Stimulated activated CD8-positive, alpha-beta memory T cell treated with anti-CD3 and anti-CD28 coated beads, Interleukin-7, amount 100 ng/mL, for 24 hours (primary cell): ENCODE results near the gene COA8.
"Not testable (repeated sequence)": the region's sequence is repeated elsewhere in the genome, so short reads cannot be mapped to it uniquely, and the experiment has no call there.

ENCODE experiments used
- DNase-seq: peaks from one replicate; pipeline ENCODE4 v3.0.0-alpha.2; 2020; ENCODE audit warnings: low read depth

The COA8 gene

DNA sequence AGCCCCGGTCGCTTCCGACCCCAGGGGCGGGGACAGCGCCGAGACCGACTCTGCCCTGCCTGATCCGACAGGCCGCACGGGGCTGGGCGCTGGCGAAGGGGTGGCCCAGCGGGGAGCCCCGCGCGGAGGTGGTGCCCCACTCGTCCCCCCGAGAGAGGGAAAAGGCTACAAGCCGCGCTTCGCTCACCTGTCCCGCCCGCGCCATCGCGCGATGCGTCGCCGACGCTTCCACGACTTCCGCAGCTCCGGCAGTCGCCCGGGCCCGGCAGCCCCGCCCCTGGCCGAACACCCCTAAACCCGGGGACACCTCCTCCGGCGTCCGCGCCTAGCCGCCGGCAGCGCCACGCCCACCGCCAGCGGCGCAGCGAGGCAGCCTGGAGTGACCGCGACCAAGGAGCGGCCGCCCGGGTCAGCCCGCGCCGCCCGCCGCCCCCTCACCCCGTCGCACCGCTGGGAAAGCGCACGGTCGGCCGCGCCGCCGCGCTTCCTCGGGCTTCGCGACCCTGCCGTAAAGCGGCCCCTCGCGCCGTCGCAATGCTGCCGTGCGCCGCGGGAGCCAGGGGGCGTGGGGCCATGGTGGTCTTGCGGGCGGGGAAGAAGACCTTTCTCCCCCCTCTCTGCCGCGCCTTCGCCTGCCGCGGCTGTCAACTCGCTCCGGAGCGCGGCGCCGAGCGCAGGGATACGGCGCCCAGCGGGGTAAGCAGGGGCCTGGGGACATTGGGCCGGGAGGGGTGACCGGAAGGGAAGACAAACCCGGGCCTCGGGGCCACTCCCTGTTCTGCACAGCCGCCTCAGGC lies at the start of gene COA8, which contains the start of gene BAG5:
COA8 (plus strand) TSS at position 532 of the 797 bp plus-strand sequence; CDS start at position 574, 42 bp downstream.
BAG5 (minus strand) TSS at position 229 of the 797 bp plus-strand sequence. CDS start 1,493 bp downstream, outside the sequence.
- peak; percentile 77 for DNase-seq

GRCh38 chr14:103514596-103515421 lies 48.0 kb upstream of the COA8 start:
- DNase-seq = no peak

- no peak for DNase-seq
These were observed 46.2 kb upstream of the COA8 start for GRCh38 chr14:103516426-103517173.

DNA sequence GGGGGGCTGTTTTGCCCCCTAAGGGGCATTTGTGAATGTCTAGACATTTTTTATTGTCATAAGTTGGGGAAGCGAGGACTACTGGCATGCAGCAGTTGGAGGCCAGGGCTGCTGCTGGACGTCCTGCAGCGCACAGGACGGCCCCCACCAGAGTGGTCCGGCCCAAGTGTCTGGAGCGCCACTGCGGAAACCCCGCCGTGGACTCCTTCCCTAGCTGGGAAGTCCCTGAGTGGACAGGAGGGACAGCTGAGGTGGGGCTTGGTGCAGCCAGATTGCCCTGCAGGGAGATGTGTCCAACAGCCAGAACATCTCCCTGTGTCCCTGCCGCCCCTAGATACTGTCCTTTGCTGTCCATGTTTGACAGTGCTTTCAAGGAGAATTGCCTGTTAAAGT lies 45.6 kb upstream of the COA8 start:
- DNase-seq = no peak

GRCh38 chr14:103517721-103518421 lies 44.9 kb upstream of the COA8 start:
- no peak for DNase-seq

DNA sequence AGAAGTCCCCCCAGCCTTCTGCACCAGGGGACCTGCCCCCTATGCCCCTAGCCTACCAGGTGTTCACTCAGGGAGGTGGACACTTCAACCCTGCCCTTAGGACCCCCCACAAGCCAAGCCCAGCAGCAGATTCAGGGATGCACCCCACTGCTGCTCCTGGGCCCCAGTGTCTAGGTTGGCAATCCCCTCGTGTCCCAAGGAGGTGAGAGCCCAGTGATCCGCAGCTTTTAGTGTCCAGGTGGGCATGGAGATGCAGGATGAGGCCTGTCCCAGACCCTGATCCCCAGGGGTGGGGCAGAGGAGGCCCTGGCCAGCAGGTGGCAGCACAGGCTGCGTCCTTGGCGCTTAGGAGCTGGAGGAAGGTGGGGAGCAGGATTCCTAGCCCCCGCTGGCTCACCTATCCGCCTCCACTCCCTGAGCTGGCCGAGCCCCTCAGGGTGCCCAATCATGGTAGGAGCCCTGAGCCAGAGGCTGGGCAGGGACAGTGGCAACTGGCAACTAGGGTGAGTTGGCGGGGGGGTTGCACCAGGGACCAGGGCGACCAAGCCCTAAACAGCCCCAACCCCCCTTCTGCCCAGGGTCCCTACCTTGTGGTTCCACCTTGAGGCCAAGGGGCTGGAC lies 44.2 kb upstream of the COA8 start:
- DNase-seq = peak; percentile 35

DNA sequence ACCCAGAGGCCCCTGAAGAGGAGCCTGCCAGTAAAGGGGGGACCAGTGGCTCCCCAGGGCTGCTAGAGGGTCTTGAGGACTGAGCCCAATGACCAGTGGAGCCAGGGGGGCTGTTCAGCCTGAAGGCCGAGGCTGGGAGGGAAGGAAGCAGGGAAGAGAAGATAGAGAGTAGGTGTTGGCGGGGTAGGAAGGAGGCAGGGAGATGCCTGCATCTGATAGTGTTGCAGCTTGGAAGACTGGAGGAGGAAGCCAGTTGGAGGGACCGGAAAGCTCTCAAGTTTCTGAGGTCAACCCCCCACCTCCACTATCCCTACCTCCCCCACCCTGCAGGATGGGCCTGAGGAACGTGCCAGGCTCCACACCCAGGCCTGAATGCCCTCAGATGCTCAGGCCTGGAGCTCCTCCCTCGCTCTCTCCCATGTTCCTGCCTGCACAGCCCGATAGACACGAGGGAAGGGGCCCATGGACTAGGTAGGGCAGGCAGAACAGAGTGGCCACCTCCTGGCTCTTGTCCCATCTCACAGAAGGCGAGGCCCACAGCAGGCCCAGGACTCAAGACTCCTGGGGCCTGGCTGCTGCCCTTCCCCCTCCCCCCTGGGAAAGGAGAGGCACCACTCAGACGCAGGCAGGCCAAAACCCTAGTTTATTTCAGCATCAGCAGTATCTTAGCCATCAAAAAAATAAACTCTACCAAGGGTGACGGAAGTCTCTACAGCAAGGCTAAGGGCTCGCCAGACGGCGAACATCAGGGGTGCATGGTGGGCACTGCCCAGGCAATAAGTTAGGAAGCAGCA lies 43.5 kb upstream of the COA8 start:
- no peak for DNase-seq

GRCh38 chr14:103519837-103520212 lies 42.9 kb upstream of the COA8 start:
- no peak for DNase-seq

DNA sequence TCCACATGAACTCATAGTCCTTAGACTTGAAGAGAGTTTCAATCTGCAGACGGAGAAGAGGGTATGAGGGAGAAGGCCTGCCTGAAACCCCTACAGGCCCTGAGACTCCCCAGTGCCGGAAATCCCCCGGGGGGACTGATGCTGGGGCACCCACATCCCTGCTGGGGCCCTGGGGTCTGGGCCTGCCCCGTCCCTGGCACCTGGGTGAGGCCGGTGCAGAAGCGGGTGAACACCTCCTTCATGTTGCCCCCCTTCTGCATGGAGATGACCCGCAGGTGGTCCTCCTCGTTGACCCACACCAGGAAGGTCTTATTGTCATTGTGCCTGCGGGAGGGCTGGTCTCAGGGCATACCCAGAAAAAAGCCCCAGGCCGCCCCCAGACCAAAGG lies 42.5 kb upstream of the COA8 start:
- no peak for DNase-seq

DNA sequence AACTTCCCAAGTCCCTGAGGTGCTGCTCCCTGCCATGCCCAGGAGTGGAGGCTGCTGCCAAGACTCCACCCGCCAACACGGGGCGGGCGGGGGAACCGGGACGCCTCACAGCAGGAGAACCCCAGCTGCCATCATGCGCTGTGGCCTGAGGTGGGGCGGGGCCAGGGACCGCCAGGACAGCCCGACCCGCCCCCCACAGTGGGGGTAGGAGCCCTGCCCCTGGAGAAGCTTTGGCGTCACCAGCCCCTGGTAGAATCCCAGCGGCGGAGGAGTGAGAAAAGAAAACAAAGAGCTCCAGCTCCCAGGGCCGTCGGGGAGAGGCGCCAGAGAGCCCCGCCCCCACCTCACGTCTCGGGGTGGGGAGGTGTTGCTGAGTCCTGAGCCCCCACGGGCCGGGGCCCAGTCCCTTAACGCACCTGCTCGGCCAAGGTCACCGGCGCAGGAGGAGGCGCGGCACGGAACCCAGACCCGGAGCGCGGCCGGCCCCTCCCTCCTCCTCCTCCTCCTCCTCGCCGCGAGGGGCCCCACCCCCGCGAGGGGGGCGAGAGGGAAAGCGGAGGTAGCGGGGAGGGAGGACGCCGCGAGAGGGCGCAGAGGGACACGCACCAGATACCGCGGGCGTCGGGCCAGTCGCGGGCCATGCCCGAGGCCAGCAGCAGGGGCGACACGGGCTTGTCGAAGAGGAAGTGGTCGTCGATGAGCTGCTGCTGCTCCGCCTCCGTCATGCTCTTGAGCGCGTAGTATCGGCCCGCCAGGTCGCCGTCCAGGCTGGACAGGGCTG lies 41.9 kb upstream of the COA8 start:
- DNase-seq = peak; percentile 21

- no peak for DNase-seq
These were observed 41.3 kb upstream of the COA8 start for GRCh38 chr14:103521438-103521950.

GRCh38 chr14:103521951-103522563 lies 40.7 kb upstream of the COA8 start:
- DNase-seq = no peak

- DNase-seq = no peak
These were observed 39.8 kb upstream of the COA8 start, which contains the start of gene CKB for GRCh38 chr14:103522649-103523574. Gene CKB, minus strand, starts transcription at chr14:103522830. Its CDS starts 337 bp downstream, at chr14:103522493.

DNA sequence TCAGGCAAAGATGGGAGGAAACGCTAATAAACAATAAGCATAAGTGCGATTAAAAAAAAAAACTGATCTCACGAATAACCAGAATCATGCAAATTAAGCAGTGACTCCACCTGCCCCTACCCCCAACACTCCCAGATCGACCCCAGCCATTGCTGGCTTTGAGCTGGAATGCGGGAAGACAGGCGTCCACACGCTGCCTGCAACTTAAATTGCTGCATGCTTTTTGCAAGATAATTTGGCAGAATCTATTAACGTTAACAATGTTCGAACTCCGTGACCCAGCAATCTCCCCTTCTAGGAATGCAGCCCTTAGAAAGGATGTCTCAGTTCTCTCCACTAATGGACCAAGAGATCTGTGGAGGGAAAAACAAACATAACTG lies 39.2 kb upstream of the COA8 start:
- no peak for DNase-seq

DNA sequence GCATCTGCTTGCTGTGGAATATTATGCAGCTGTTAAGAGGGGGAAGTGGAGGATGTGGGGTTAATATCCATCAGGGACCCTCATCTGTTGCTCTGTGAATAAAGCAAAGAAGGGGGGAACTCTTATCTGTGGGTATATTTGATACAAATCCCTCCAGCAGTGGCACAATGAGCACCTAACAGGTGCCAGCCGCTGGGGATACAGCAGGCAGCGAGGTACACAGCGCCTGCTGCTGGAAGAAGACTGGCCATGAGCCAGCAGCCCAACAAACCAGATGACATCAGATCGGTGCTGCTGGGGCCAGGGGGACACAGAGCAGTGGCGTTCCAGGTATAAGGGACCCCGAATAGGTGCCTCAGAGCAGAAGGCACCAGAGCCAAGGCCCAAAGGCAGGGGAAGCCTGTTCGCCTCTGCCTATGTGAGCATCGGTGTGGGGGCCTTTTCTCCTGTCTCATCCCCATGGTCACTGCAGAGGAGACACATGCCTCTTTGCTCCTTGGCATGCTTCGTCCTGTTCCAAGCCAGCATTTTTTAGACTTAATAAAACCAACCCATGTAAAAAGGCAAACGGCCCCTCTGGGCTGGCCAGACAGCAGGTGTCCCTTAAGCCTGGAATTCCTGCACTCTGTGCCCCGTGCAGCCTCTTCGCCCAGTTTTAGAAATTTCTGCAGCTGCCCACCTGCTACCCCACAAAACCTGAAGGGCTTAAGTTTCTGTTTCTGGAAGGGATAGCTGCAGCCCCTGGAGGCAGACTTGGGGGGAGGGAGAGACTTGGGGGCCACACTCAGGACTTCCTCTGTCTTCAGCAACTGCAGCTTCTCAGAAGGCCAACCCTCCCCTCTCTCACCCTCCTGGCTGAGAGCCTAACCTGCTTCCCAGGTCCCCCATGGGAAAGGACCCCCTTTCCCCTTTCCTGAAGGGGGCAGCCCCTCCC lies 38.5 kb upstream of the COA8 start:
- DNase-seq = no peak

- not testable (repeated sequence) for DNase-seq
These were observed 37.1 kb upstream of the COA8 start for GRCh38 chr14:103525430-103526246.
